G401.6 (cell line): ENCODE data around the gene WFDC9.
"Not testable (repeated sequence)": the region's sequence is repeated elsewhere in the genome, so short reads cannot be mapped to it uniquely, and the experiment has no call there.

ENCODE experiments used
- FAIRE-seq: peaks from 2 replicates; lab custom pipeline; 2012; peaks lifted over from hg19 to GRCh38; lab: Jason Lieb, UNC

The WFDC9 gene

GRCh38 chr20:45592574-45593189 is 38.4 kb downstream of the WFDC9 start:
- FAIRE-seq: peak; percentile 77

- FAIRE-seq: no peak
Observed at GRCh38 chr20:45589725-45590124, 41.4 kb downstream of the WFDC9 start.

- no peak for FAIRE-seq
Observed at GRCh38 chr20:45588800-45589199, 42.3 kb downstream of the WFDC9 start.

DNA sequence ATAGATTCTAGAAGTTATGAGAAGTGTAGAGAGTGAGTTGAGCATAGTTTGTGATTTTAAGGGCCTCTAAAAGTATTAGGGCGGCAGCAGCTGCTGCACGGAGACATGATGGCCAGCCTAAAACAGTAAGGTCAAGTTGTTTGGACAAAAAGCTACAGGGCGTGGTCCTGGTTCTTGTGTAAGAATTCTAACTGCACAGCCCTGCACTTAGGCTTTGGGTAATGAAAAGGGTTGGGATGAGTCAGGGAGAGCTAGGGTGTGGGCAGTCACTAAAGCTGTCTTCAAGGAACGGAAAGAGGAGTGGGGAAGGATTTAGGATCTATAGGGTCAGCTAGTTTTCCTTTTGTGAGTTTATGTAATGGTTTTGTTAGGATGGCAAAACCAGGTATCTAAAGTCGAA is 45.1 kb downstream of the WFDC9 start:
- not testable (repeated sequence) for FAIRE-seq

- not testable (repeated sequence) for FAIRE-seq
Observed at GRCh38 chr20:45584294-45584693, 46.8 kb downstream of the WFDC9 start.

DNA sequence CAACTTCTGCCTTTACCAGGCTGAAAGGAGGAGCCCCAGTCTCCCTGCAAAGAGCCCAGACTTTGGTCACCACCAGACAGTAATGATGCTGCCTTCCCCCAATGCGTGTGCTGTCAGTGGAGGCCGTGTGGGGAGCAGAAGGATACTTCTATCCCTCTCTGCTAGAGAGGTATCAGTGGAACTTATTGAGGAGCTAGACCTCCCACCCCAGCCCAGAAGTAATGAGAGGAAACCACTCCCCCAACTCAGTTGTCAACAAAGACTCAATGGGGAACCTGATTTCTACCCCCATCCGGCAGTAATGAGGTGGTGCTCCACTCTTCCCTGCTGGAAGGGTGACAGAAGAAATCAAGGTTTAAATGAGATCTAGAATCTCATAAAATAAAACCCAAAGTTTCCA is 47.6 kb downstream of the WFDC9 start:
- FAIRE-seq: no peak

GRCh38 chr20:45581702-45582101 is 49.4 kb downstream of the WFDC9 start:
- no peak for FAIRE-seq

DNA sequence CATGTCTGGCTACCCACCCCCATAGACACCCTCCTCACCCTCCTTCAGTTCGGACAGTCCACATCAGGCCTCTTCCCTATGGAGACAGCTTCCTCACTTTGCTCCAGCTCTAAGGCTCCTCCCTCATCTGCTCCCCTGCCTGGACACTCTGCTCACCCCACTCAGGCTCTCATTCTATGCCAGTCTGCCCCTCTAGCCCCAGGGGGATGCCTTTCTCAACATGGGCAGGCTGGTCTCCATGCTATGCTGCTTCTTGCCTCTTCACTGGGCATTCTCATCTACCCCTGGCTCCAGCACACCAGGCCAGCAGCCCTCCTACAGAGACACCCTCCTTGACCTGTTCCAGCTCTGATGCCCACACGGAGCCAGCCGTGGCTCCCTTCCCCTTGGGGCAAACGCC is 51.9 kb downstream of the WFDC9 start, which contains the start of gene WFDC8:
Gene WFDC8, minus strand, starts transcription at position 101 of the 400 bp plus-strand sequence. Its CDS starts 37 bp downstream, at position 64.
- no peak for FAIRE-seq

DNA sequence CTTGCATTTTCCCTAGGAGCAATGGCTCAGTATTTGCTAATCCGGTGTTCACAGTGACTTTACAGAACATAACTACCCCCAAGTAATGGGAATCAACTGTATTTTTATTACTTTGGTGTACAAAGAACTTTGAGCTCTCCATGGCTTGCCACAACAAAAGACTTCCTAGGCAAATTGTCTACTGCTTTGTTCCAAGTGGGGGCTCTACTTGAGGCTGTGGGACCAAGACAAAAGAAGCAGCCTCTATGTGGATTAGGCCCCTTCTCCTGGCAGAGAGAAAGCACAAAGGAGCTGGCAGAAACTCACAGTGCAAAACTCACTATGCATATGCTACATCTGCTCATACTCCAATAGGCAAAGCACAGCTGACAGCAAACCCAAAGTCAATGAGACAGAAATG is 52.9 kb downstream of the WFDC9 start:
- no peak for FAIRE-seq

DNA sequence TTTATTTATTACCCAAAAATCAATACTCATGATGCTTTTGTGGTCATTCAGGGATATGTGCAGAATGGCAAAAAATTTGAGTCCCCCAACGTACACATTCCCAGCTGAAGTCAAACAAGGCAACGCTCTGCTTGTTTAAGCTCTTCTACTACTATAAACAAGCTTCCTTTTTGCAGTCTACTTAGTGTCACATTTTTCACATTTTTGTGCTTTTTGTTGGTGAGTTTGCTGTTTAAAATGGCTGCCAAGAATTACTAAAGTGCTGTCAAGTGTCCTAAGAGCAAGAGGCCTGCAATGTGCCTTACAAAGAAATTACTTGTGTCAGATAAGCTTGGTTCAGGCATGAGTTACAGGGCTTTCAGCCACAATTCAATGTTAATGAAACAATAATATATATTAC is 54.1 kb downstream of the WFDC9 start:
- FAIRE-seq: no peak

DNA sequence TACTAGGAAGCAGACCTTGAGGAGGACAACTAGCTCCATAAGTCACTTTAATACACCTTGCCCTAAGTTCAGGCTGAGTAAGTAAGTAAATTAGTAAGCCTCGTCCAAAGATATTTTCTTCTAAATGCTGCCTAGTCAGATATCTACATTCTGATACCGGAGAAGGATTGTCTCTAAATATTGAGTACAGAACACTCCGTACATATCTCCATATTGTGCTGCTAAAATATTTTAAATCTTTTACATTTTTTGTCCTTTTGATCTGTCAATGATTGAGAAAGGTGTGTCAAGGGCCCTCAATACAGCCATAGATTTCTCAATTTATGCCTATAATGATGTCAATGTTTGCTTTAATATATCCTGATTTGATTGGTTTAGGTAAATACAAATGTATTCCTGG is 55.2 kb downstream of the WFDC9 start:
- no peak for FAIRE-seq

GRCh38 chr20:45569650-45570049 is 61.4 kb downstream of the WFDC9 start:
- FAIRE-seq: not testable (repeated sequence)

DNA sequence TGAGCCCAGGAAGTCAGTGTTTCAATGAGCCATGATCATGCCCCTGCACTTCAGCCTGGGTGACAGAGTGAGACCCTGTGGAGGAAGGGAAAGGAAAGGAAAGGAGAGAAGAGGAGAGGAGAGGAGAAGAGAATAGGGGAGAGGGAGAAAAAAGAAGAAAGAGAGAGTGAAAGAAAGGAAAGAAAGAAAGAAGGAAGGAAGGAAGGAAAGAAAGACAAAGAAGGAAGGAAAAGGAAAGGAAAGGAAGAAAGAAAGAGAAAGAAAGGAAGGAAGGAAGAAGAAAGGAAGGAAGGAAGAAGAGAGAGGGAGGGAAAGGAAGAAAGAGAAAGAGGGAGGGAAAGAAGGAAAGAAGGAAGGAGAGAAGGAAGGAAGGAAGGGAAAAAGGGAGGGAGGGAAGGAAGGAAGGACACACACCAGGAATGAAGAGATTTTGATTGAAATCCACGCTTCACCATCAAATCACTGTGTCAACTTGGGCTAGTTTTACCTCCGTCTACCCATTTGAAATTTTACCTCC is 66.3 kb downstream of the WFDC9 start:
- FAIRE-seq: no peak
